ENCODE measurements around the gene TRAPPC3.
A peak's percentile ranks its signal among the peaks of the same experiment; 100 is the strongest.

Gene TRAPPC3

GRCh38 chr1:36151134-36151844, 2.0 kb upstream of the TRAPPC3 start:
- Histone ChIP-seq H3K4me1 (ENCODE audit: control insufficient read depth, low read depth, low read length) (peaks cover 14% of the 10 kb centered on the region), H4K5ac (ENCODE audit: low read length) (no peak overlapping the region), H4K8ac (ENCODE audit: low read depth, low read length) (no peak overlapping the region), H3K23ac (ENCODE audit: low read length) (no peak overlapping the region), H3K4me3 (ENCODE audit: low read length) (no peak overlapping the region), H3K4me2 (ENCODE audit: low read length) (no peak overlapping the region), H2BK120ac (ENCODE audit: low read depth, low read length) (no peak overlapping the region), H2BK15ac (replicated peaks; ENCODE audit: low read depth) (no peak overlapping the region), H3K56ac (ENCODE audit: low read length) (peak overlapping the region; percentile 60), H3K18ac (ENCODE audit: low read length) (no peak overlapping the region), H3K79me2 (ENCODE audit: control insufficient read depth, insufficient read depth, low read length) (no peaks in the 10 kb centered on the region), H2AK5ac (ENCODE audit: low read length) (no peak overlapping the region), H3K27me3 (ENCODE audit: insufficient read depth, low read length, poor library complexity) (no peaks in the 10 kb centered on the region), H3K27ac (ENCODE audit: low read depth, low read length) (no peak overlapping the region), H3K9ac (ENCODE audit: low read length) (peak overlapping the region; percentile 50), H3K4ac (ENCODE audit: low read depth, low read length) (no peak overlapping the region), H3K36me3 (ENCODE audit: control insufficient read depth, insufficient read depth, low read length) (no peaks in the 10 kb centered on the region), H2BK5ac (ENCODE audit: low read length) (no peak overlapping the region), H3K79me1 (ENCODE audit: low read length) (no peaks in the 10 kb centered on the region)
- WGBS (ENCODE audit: extremely low coverage, insufficient coverage, low lambda C conversion rate): no CpG with 5 or more reads among the region's 1 CpG
- DNase-seq: no peak

DNA sequence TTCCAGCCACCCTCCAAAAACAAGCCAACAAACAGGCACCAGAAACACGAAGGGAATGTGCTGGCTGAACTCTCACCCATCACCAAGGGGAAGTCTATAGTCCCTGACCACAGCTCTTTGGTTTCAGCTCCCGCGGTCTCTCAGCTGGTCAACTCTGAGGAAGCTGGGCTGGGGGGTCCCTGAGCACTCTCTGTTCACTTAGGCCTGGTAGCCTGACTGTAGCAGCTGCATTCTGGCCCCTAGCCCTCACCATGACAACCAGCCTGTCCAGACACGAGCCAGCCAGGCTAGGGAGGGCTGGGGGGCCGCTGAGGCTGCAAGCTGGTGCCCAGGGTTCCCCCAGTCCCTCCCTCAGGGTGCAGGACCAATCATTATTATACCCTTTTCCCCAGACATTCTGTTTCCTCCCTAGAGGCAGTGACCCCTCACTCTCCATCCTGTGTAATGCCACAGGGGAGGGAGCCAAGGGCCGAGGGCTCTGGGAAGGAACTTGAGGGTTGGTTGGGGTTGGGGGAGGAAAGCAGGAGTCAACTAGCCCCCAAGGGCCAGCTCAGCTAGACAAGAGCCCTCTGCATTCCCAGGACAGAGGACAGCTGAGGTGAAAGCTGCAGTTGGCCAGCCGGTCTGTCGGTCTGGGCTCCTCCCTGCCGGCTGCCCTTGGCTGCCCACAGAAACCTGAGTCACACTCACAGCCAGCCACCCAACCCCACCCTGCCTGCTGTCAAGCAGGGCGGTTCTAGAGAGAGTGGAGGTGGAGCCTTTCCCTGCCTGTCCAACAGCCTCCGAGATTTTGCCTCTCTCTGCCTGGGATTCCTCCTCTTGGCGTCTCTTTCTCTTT, 1.2 kb upstream of the TRAPPC3 start:
- DNase-seq: peak; percentile 97
- no peak overlapping the region for H2BK15ac ChIP-seq (replicated peaks; ENCODE audit: low read depth)
- no peaks in the 10 kb centered on the region for H3K36me3 ChIP-seq (ENCODE audit: control insufficient read depth, insufficient read depth, low read length)
- peak overlapping the region; percentile 50 for H3K9ac ChIP-seq (ENCODE audit: low read length)
- no peak overlapping the region for H3K18ac ChIP-seq (ENCODE audit: low read length)
- no CpG with 5 or more reads among the region's 12 CpGs for WGBS (ENCODE audit: extremely low coverage, insufficient coverage, low lambda C conversion rate)
- peak overlapping the region; percentile 80 for H2AK5ac ChIP-seq (ENCODE audit: low read length)
- H3K56ac ChIP-seq (ENCODE audit: low read length): peak overlapping the region; percentile 78
- H3K79me2 ChIP-seq (ENCODE audit: control insufficient read depth, insufficient read depth, low read length): no peaks in the 10 kb centered on the region
- H2BK5ac ChIP-seq (ENCODE audit: low read length): peak overlapping the region; percentile 51
- no peak overlapping the region for H4K8ac ChIP-seq (ENCODE audit: low read depth, low read length)
- H3K79me1 ChIP-seq (ENCODE audit: low read length): no peaks in the 10 kb centered on the region
- H3K23ac ChIP-seq (ENCODE audit: low read length): peak overlapping the region; percentile 87
- no peak overlapping the region for H3K4ac ChIP-seq (ENCODE audit: low read depth, low read length)
- no peak overlapping the region for H3K4me3 ChIP-seq (ENCODE audit: low read length)
- peak overlapping the region; percentile 15 for H3K27ac ChIP-seq (ENCODE audit: low read depth, low read length)
- H3K4me2 ChIP-seq (ENCODE audit: low read length): peak overlapping the region; percentile 2
- H3K27me3 ChIP-seq (ENCODE audit: insufficient read depth, low read length, poor library complexity): no peaks in the 10 kb centered on the region
- no peak overlapping the region for H4K5ac ChIP-seq (ENCODE audit: low read length)
- peaks cover 14% of the 10 kb centered on the region for H3K4me1 ChIP-seq (ENCODE audit: control insufficient read depth, low read depth, low read length)
- H2BK120ac ChIP-seq (ENCODE audit: low read depth, low read length): no peak overlapping the region

GRCh38 chr1:36149973-36150295, 648 bp upstream of the TRAPPC3 start:
- Histone ChIP-seq H3K9ac (ENCODE audit: low read length) (peak overlapping the region; percentile 50), H3K18ac (ENCODE audit: low read length) (no peak overlapping the region), H2BK15ac (replicated peaks; ENCODE audit: low read depth) (no peak overlapping the region), H3K56ac (ENCODE audit: low read length) (peak overlapping the region; percentile 78), H3K4me3 (ENCODE audit: low read length) (no peak overlapping the region), H2BK5ac (ENCODE audit: low read length) (peak overlapping the region; percentile 51), H2BK120ac (ENCODE audit: low read depth, low read length) (no peak overlapping the region), H3K79me2 (ENCODE audit: control insufficient read depth, insufficient read depth, low read length) (no peaks in the 10 kb centered on the region), H3K27ac (ENCODE audit: low read depth, low read length) (peak overlapping the region; percentile 16), H4K5ac (ENCODE audit: low read length) (no peak overlapping the region), H4K8ac (ENCODE audit: low read depth, low read length) (no peak overlapping the region), H3K36me3 (ENCODE audit: control insufficient read depth, insufficient read depth, low read length) (no peaks in the 10 kb centered on the region), H3K4me2 (ENCODE audit: low read length) (peak overlapping the region; percentile 35), H3K79me1 (ENCODE audit: low read length) (no peaks in the 10 kb centered on the region), H2AK5ac (ENCODE audit: low read length) (peak overlapping the region; percentile 80), H3K23ac (ENCODE audit: low read length) (peak overlapping the region; percentile 87), H3K4me1 (ENCODE audit: control insufficient read depth, low read depth, low read length) (peaks cover 11% of the 10 kb centered on the region), H3K4ac (ENCODE audit: low read depth, low read length) (no peak overlapping the region), H3K27me3 (ENCODE audit: insufficient read depth, low read length, poor library complexity) (no peaks in the 10 kb centered on the region)
- WGBS (ENCODE audit: extremely low coverage, insufficient coverage, low lambda C conversion rate): no CpG with 5 or more reads among the region's 6 CpGs
- no peak for DNase-seq

DNA sequence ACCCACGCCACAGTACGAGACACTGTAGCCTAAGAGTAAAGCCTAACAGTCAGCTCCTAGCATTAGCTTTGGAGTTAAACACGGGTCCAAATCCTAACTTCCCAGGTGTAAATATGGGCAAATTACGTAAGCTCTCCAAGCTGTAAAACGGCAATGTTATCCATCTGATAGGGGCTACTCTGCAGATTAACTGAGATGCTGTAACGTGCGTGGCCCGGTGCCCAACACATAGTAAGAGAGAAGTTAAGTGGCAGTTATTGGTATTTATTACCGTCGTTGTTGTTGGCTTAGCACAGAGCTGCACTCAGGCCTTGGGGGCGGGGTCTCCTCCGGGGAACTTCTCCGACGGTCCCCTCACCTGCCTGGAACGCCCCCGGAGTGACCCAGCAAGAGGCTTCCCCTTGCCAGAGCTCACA, 457 bp downstream of the TRAPPC3 start:
- Histone ChIP-seq H3K36me3 (ENCODE audit: control insufficient read depth, insufficient read depth, low read length) (no peaks in the 10 kb centered on the region), H3K4me1 (ENCODE audit: control insufficient read depth, low read depth, low read length) (peaks cover 9% of the 10 kb centered on the region), H4K8ac (ENCODE audit: low read depth, low read length) (no peak overlapping the region), H2BK120ac (ENCODE audit: low read depth, low read length) (no peak overlapping the region), H3K4me2 (ENCODE audit: low read length) (peak overlapping the region; percentile 79), H2AK5ac (ENCODE audit: low read length) (no peak overlapping the region), H3K9ac (ENCODE audit: low read length) (peak overlapping the region; percentile 82), H3K27ac (ENCODE audit: low read depth, low read length) (peak overlapping the region; percentile 71), H3K18ac (ENCODE audit: low read length) (no peak overlapping the region), H3K4me3 (ENCODE audit: low read length) (peak overlapping the region; percentile 56), H4K5ac (ENCODE audit: low read length) (no peak overlapping the region), H3K23ac (ENCODE audit: low read length) (peak overlapping the region; percentile 83), H3K4ac (ENCODE audit: low read depth, low read length) (no peak overlapping the region), H3K79me1 (ENCODE audit: low read length) (no peaks in the 10 kb centered on the region), H3K56ac (ENCODE audit: low read length) (peak overlapping the region; percentile 92), H3K79me2 (ENCODE audit: control insufficient read depth, insufficient read depth, low read length) (no peaks in the 10 kb centered on the region), H2BK15ac (replicated peaks; ENCODE audit: low read depth) (no peak overlapping the region), H2BK5ac (ENCODE audit: low read length) (no peak overlapping the region), H3K27me3 (ENCODE audit: insufficient read depth, low read length, poor library complexity) (no peaks in the 10 kb centered on the region)
- no CpG with 5 or more reads among the region's 16 CpGs for whole genome bisulfite sequencing (ENCODE audit: extremely low coverage, insufficient coverage, low lambda C conversion rate)
- no peak for DNase-seq

DNA sequence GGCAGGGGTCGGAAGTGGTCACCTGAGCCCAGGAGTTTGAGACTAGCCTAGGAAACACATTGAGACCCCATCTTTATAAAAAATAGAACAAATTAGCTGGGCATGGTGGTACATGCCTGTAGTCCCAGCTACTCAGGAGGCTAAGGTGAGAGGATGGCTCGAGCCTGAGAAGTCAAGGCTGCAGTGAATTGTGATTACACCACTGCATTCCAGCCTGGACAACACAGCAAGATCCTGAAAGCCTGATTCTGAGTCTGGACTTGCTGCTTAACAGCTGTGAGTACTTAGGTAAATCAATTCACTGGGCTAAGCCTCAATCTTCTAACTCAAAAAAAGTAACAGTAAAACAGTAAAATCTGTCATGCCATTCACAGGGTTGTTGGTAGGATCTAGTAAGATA, 4.9 kb downstream of the TRAPPC3 start:
- DNase-seq: no peak

More for the DNA sequence above, 4.9 kb downstream of the TRAPPC3 start:
- no peak overlapping the region for H3K9ac ChIP-seq (ENCODE audit: low read length)
- no peaks in the 10 kb centered on the region for H3K79me2 ChIP-seq (ENCODE audit: control insufficient read depth, insufficient read depth, low read length)
- peaks cover 1% of the 10 kb centered on the region for H3K36me3 ChIP-seq (ENCODE audit: control insufficient read depth, insufficient read depth, low read length)
- H2BK120ac ChIP-seq (ENCODE audit: low read depth, low read length): no peak overlapping the region
- H3K4me2 ChIP-seq (ENCODE audit: low read length): no peak overlapping the region
- no peaks in the 10 kb centered on the region for H3K4me1 ChIP-seq (ENCODE audit: control insufficient read depth, low read depth, low read length)
- no peak overlapping the region for H4K8ac ChIP-seq (ENCODE audit: low read depth, low read length)
- no peak overlapping the region for H3K23ac ChIP-seq (ENCODE audit: low read length)
- no peak overlapping the region for H3K27ac ChIP-seq (ENCODE audit: low read depth, low read length)
- H3K56ac ChIP-seq (ENCODE audit: low read length): no peak overlapping the region
- H3K79me1 ChIP-seq (ENCODE audit: low read length): peaks cover 3% of the 10 kb centered on the region
- H3K4me3 ChIP-seq (ENCODE audit: low read length): no peak overlapping the region
- no CpG with 5 or more reads among the region's 2 CpGs for WGBS (ENCODE audit: extremely low coverage, insufficient coverage, low lambda C conversion rate)
- no peak overlapping the region for H3K4ac ChIP-seq (ENCODE audit: low read depth, low read length)
- H2BK15ac ChIP-seq (replicated peaks; ENCODE audit: low read depth): no peak overlapping the region
- H3K27me3 ChIP-seq (ENCODE audit: insufficient read depth, low read length, poor library complexity): no peaks in the 10 kb centered on the region
- H2AK5ac ChIP-seq (ENCODE audit: low read length): no peak overlapping the region
- no peak overlapping the region for H4K5ac ChIP-seq (ENCODE audit: low read length)
- no peak overlapping the region for H2BK5ac ChIP-seq (ENCODE audit: low read length)
- no peak overlapping the region for H3K18ac ChIP-seq (ENCODE audit: low read length)

Measured in mesendoderm (in vitro differentiated cells).